ENCODE measurements around the gene ACTRT2. TPM values are rescaled to one million over a fixed set of nuclear protein-coding genes. Genes with fewer than 3 reads are reported as not detected.

ACTRT2 gene
- total and polyA plus RNA-seq, 2 of the 8 experiments (the other 6 are each of a cell fraction or from before 2014, with no cell fraction given) = not detected

- H2BK12ac ChIP-seq (ENCODE audit: low read depth, low read length) = no peak overlapping the region
- no peak overlapping the region for H2BK15ac ChIP-seq (ENCODE audit: low read length)
- H2BK5ac ChIP-seq (ENCODE audit: low read depth, low read length) = no peak overlapping the region
- FAIRE-seq (no peak), DNase-seq (ENCODE audit: low read depth in 1 of 2, low spot score in 2 of 2) (no peak)
- POLR2A ChIA-PET (ENCODE audit: partially characterized antibody) = no interaction called here
- CTCF ChIA-PET (ENCODE audit: partially characterized antibody) = interaction anchor here (1.4 kb wide), 2 partner anchors 9 to 12 kb away, joined by 3 read pairs; no protein-coding TSS in a partner anchor
- H3K4me1 ChIP-seq (replicated peaks in 1 of 4; ENCODE audit: control insufficient read depth in 3 of 4, insufficient read depth in 4 of 4, low read length in 3 of 4) = no peaks in the 10 kb centered on the region
- H4K20me1 ChIP-seq (replicated peaks in 1 of 2; ENCODE audit: control insufficient read depth in 1 of 2, insufficient read depth in 2 of 2, low read length in 2 of 2) = no peaks in the 10 kb centered on the region
- no peaks in the 10 kb centered on the region for H3K79me1 ChIP-seq (ENCODE audit: low read depth, low read length)
- H3K23ac ChIP-seq (ENCODE audit: insufficient read length) = no peak overlapping the region
- no peak overlapping the region for H2BK20ac ChIP-seq (ENCODE audit: low read length)
- H3K14ac ChIP-seq (ENCODE audit: insufficient read length) = no peak overlapping the region
- no peak overlapping the region for H3K56ac ChIP-seq (replicated peaks; ENCODE audit: insufficient read length, low read depth, low read length)
- no peak overlapping the region for H4K5ac ChIP-seq (ENCODE audit: insufficient read length, low read depth, low read length)
- no peak overlapping the region for H3K4ac ChIP-seq (replicated peaks; ENCODE audit: insufficient read length, low read depth, low read length)
- H3K9me3 ChIP-seq (ENCODE audit: insufficient read depth in 2 of 2, low read depth in 1 of 2, low read length in 1 of 2) = peaks cover 82 to 96% of the 10 kb centered on the region in 2 experiments
- H3K27ac ChIP-seq (ENCODE audit: low read depth, low read length) = no peak overlapping the region
- no peak for TF ChIP-seq SP4 (IDR thresholded peaks at IDR 0.05; ENCODE audit: low read length)
- TF ChIP-seq MAFK (IDR thresholded peaks at IDR 0.05; ENCODE audit: low read depth, low read length) = no peak
- no peak for TF ChIP-seq HDAC6 (IDR thresholded peaks at IDR 0.05; ENCODE audit: low read depth, low read length)
- no peak for TF ChIP-seq TEAD4 (IDR thresholded peaks at IDR 0.05; ENCODE audit: low read depth, low read length)
- no peak overlapping the region for H4K91ac ChIP-seq (replicated peaks; ENCODE audit: insufficient read length, low read length)
- 85% methylated on average over 14 of the region's 20 CpGs; no CpG with 5 or more reads in 1 of the 2 experiments for WGBS, 2 experiments (ENCODE audit: extremely low coverage in 1 of 2, insufficient coverage in 1 of 2, insufficient read length in 1 of 2, insufficient replicate concordance in 2 of 2, low coverage in 1 of 2, low lambda C conversion rate in 2 of 2, missing lambda C conversion rate in 1 of 2)
- no peak overlapping the region for H3K4me2 ChIP-seq (ENCODE audit: insufficient read depth in 1 of 2, low read depth in 2 of 2, low read length in 2 of 2)
- no peaks in the 10 kb centered on the region for H3K23me2 ChIP-seq (ENCODE audit: low read depth, low read length)
- no peaks in the 10 kb centered on the region for H3K27me3 ChIP-seq (replicated peaks in 1 of 4; ENCODE audit: control insufficient read depth in 3 of 4, extremely low read depth in 1 of 4, insufficient read depth in 3 of 4, low read length in 3 of 4)
- no peak overlapping the region for H4K8ac ChIP-seq (ENCODE audit: extremely low read depth, insufficient read depth, low read length)
- H3K4me3 ChIP-seq (ENCODE audit: extremely low read depth in 1 of 4, insufficient read depth in 2 of 4, low read depth in 3 of 4, low read length in 4 of 4) = no peak overlapping the region
- H3K36me3 ChIP-seq (ENCODE audit: control insufficient read depth in 2 of 4, insufficient read depth in 4 of 4, low read length in 3 of 4) = no peaks in the 10 kb centered on the region
- no peaks in the 10 kb centered on the region for H3K79me2 ChIP-seq (ENCODE audit: control insufficient read depth in 1 of 2, insufficient read depth in 2 of 2, low read length in 2 of 2)
- H2AK5ac ChIP-seq (ENCODE audit: low read depth, low read length) = no peak overlapping the region
- H2BK120ac ChIP-seq (replicated peaks; ENCODE audit: low read depth, low read length) = no peak overlapping the region
- no peak overlapping the region for H2AFZ ChIP-seq (ENCODE audit: low read length)
- no peak overlapping the region for H3K9ac ChIP-seq (replicated peaks in 1 of 4; ENCODE audit: extremely low read depth in 1 of 4, low read depth in 3 of 4, low read length in 3 of 4)
- no peak overlapping the region for H3K18ac ChIP-seq (ENCODE audit: extremely low read depth, low read length)
These were observed 16.7 kb upstream of the ACTRT2 start for GRCh38 chr1:3004285-3005205.

Data from H1 (cell line).